Ishikawa (cell line): ENCODE measurements around the gene HNF1B.

ENCODE experiments used
- CEBPB ChIP-seq: IDR thresholded peaks from 2 replicates; pipeline ENCODE4 v1.6.1; 2012
- CREB1 ChIP-seq: IDR thresholded peaks from 2 replicates; pipeline ENCODE4 v1.6.1; 2012; ENCODE audit warnings: low read depth
- EGR1 ChIP-seq: IDR thresholded peaks from 2 replicates; pipeline ENCODE4 v1.6.1; 2012
- EP300 ChIP-seq: IDR thresholded peaks from 2 replicates; pipeline ENCODE4 v1.6.1; 2012; ENCODE audit warnings: borderline replicate concordance
- NFIC ChIP-seq: IDR thresholded peaks from 2 replicates; pipeline ENCODE4 v1.6.1; 2012
- RAD21 ChIP-seq: IDR thresholded peaks from 2 replicates; pipeline ENCODE4 v1.6.1; 2012; ENCODE audit warnings: low read depth
- REST ChIP-seq: IDR thresholded peaks from 2 replicates; pipeline ENCODE4 v1.6.1; 2012; ENCODE audit warnings: low read depth, mild to moderate bottlenecking
- TAF1 ChIP-seq: IDR thresholded peaks from 2 replicates; pipeline ENCODE4 v1.6.1; 2012; ENCODE audit warnings: low read depth, mild to moderate bottlenecking
- TEAD4 ChIP-seq: IDR thresholded peaks from 2 replicates; pipeline ENCODE4 v1.6.1; 2012
- USF1 ChIP-seq: IDR thresholded peaks from 2 replicates; pipeline ENCODE4 v1.6.1; 2012
- ZBTB7A ChIP-seq: IDR thresholded peaks from 2 replicates; pipeline ENCODE4 v1.6.1; 2012; ENCODE audit warnings: low read depth

- TF ChIP-seq EP300 (no peak), CEBPB (no peak), REST (no peak), TEAD4 (no peak), USF1 (no peak), TAF1 (no peak), CREB1 (no peak), RAD21 (no peak), NFIC (no peak), EGR1 (no peak), ZBTB7A (no peak)
These were observed 1.1 kb upstream of the HNF1B start for GRCh38 chr17:37745801-37746426.
